Smooth muscle cell (in vitro differentiated cells): ENCODE measurements around the gene INPP5A. TPM values are rescaled to one million over a fixed set of nuclear protein-coding genes. Genes with fewer than 3 reads are reported as not detected.

ENCODE experiments used
- DNase-seq: peaks from one replicate; lab custom pipeline; 2025; ENCODE audit not compliant: unreplicated experiment; lab: John Stamatoyannopoulos, UW
- H2AFZ ChIP-seq: fragments of 200-600 bp; sonication (generic); 2 replicates; pipeline ENCODE4 v1.6.0; 2016; ENCODE audit warnings: antibody characterized with exemption, low read depth, mild to moderate bottlenecking
- H3F3A ChIP-seq: fragments of 200-600 bp; sonication (generic); 2 replicates; pipeline ENCODE4 v1.6.0; 2017; ENCODE audit warnings: antibody characterized with exemption, low read depth
- H3K27ac ChIP-seq: fragments of 200-600 bp; sonication (generic); 2 replicates; pipeline ENCODE4 v1.5.1; 2016; ENCODE audit warnings: low read depth, mild to moderate bottlenecking
- H3K27me3 ChIP-seq: fragments of 200-600 bp; sonication (generic); 2 replicates; pipeline ENCODE4 v1.6.1; 2016; ENCODE audit warnings: low read depth, mild to moderate bottlenecking
- H3K36me3 ChIP-seq: fragments of 200-600 bp; sonication (generic); 2 replicates; pipeline ENCODE4 v1.5.1; 2016; ENCODE audit warnings: low read depth
- H3K4me1 ChIP-seq: fragments of 200-600 bp; sonication (generic); 2 replicates; pipeline ENCODE4 v1.5.1; 2016; ENCODE audit warnings: low read depth
- H3K4me2 ChIP-seq: fragments of 200-600 bp; sonication (generic); 2 replicates; pipeline ENCODE4 v1.6.0; 2016; ENCODE audit warnings: mild to moderate bottlenecking
- H3K4me3 ChIP-seq: fragments of 200-600 bp; sonication (generic); 2 replicates; pipeline ENCODE4 v1.5.1; 2016; ENCODE audit warnings: mild to moderate bottlenecking
- H3K79me2 ChIP-seq: fragments of 200-600 bp; sonication (generic); 2 replicates; pipeline ENCODE4 v1.6.0; 2016; ENCODE audit warnings: low read depth, mild to moderate bottlenecking
- H3K9ac ChIP-seq: fragments of 200-600 bp; sonication (generic); 2 replicates; pipeline ENCODE4 v1.6.0; 2016; ENCODE audit warnings: low read depth
- H3K9me3 ChIP-seq: fragments of 200-600 bp; sonication (generic); replicated peaks from 2 replicates; pipeline ENCODE4 v1.5.1; 2016; ENCODE audit warnings: low read depth
- H4K20me1 ChIP-seq: fragments of 200-600 bp; sonication (generic); 2 replicates; pipeline ENCODE4 v1.6.0; 2016; ENCODE audit warnings: low read depth
- WGBS: methylation state at CpG from one replicate; pipeline ENCODE4 v1.1.7; 2016; ENCODE audit warnings: low lambda C conversion rate; 5-methylcytosine and 5-hydroxymethylcytosine counted together
- polyA plus RNA-seq: library from polyadenylated mRNA; unstranded; fragments of >200 nt; fragmentation: Nextera tagmentation; extraction: Ambion mirVana; gene quantifications from 2 replicates; pipeline ENCODE4 v1.2.1, GENCODE V29; 2016
- total RNA-seq: library from RNA; depleted of rRNA; stranded (reverse); fragments of >200 nt; gene quantifications from 2 replicates; pipeline ENCODE4 v1.2.3, GENCODE V29; 2014
- TF ChIP-seq, protein P1 (sequence below): fragments of 200-600 bp; sonication (generic); IDR thresholded peaks from 2 replicates; pipeline ENCODE4 v1.5.1; 2017; ENCODE audit warnings: borderline replicate concordance, mild to moderate bottlenecking, antibody characterized with exemption; ENCODE audit not compliant: insufficient read depth, poor library complexity, severe bottlenecking

The INPP5A gene
- total and polyA plus RNA-seq, 2 experiments from 2014 or later: 48.0 to 55.9 TPM

DNA sequence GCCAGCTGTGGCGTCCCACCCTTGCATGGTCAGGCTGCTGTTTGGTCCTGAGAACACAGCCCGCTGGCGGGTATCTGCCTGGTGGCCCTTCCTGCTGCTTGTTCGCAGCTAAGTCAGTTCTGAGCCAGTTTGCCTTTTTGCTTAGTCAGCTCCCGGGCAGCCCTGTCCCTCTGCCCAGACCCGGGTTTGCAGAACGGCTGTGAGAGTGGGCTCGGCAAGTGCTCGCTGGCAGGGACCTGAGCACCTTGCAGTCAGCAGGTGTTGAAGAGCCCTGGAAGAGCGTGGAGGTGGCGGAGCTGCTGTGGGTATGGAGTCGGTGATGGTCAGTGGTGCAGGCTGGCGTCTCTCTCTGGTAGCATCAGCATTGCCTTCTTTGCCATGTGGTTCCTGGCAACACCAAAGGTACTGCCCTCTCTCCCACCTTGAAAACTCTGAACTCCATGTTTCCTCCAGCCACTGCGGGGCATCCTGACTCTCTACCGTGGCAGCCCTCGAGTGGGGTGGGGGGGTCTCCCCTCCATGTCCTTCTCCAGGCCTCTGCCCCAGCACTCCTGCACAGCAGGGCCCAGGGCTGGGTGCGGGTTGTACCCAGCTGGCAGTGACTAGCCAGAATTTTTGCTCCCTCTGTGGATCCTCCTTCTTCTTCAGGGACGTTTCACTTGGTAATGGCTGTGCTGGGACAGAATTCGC is 4.6 kb downstream of the INPP5A start:
- TF ChIP-seq, protein P1, sequence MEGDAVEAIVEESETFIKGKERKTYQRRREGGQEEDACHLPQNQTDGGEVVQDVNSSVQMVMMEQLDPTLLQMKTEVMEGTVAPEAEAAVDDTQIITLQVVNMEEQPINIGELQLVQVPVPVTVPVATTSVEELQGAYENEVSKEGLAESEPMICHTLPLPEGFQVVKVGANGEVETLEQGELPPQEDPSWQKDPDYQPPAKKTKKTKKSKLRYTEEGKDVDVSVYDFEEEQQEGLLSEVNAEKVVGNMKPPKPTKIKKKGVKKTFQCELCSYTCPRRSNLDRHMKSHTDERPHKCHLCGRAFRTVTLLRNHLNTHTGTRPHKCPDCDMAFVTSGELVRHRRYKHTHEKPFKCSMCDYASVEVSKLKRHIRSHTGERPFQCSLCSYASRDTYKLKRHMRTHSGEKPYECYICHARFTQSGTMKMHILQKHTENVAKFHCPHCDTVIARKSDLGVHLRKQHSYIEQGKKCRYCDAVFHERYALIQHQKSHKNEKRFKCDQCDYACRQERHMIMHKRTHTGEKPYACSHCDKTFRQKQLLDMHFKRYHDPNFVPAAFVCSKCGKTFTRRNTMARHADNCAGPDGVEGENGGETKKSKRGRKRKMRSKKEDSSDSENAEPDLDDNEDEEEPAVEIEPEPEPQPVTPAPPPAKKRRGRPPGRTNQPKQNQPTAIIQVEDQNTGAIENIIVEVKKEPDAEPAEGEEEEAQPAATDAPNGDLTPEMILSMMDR: no peak
- H2AFZ ChIP-seq: no peak overlapping the region
- H3K4me3 ChIP-seq: no peak overlapping the region
- WGBS: 92% methylated on average over 19 of the region's 19 CpGs
- H3K36me3 ChIP-seq: no peaks in the 10 kb centered on the region
- peaks cover 21% of the 10 kb centered on the region for H3F3A ChIP-seq
- no peak for DNase-seq
- H4K20me1 ChIP-seq: peaks cover 92% of the 10 kb centered on the region
- peaks cover 86% of the 10 kb centered on the region for H3K79me2 ChIP-seq
- H3K9me3 ChIP-seq: no peaks in the 10 kb centered on the region
- H3K27me3 ChIP-seq: no peaks in the 10 kb centered on the region
- no peak overlapping the region for H3K27ac ChIP-seq
- H3K4me2 ChIP-seq: peak overlapping the region; percentile 99
- peaks cover 32% of the 10 kb centered on the region for H3K4me1 ChIP-seq
- H3K9ac ChIP-seq: no peak overlapping the region

DNA sequence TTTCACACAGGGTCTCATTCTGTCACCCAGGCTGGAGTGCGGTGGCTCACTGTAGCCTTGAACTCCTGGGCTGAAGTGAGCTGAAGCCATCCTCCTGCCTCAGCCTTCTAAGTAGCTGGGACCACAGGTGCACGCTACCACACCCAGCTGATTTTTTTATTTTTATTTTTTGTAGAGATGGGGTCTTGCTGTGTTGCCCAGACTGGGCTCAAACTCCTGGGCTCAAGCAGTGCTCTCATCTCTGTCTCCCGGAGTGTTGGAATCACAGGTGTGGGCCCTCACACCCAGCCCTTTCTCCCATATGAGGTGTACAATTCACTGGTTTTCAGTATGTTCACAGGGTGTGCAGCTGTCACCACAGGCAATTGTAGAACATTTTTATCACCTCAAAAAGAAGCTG is 5.2 kb downstream of the INPP5A start:
- Histone ChIP-seq H3K79me2 (peaks cover 91% of the 10 kb centered on the region), H3K4me3 (no peak overlapping the region), H3K27me3 (no peaks in the 10 kb centered on the region), H2AFZ (no peak overlapping the region), H4K20me1 (peaks cover 98% of the 10 kb centered on the region), H3K36me3 (no peaks in the 10 kb centered on the region), H3K27ac (no peak overlapping the region), H3F3A (peaks cover 21% of the 10 kb centered on the region), H3K9ac (no peak overlapping the region), H3K9me3 (no peaks in the 10 kb centered on the region), H3K4me1 (peaks cover 32% of the 10 kb centered on the region), H3K4me2 (no peak overlapping the region)
- TF ChIP-seq, protein P1: no peak
- 98% methylated on average over 3 of the region's 3 CpGs for WGBS
- DNase-seq: no peak

DNA sequence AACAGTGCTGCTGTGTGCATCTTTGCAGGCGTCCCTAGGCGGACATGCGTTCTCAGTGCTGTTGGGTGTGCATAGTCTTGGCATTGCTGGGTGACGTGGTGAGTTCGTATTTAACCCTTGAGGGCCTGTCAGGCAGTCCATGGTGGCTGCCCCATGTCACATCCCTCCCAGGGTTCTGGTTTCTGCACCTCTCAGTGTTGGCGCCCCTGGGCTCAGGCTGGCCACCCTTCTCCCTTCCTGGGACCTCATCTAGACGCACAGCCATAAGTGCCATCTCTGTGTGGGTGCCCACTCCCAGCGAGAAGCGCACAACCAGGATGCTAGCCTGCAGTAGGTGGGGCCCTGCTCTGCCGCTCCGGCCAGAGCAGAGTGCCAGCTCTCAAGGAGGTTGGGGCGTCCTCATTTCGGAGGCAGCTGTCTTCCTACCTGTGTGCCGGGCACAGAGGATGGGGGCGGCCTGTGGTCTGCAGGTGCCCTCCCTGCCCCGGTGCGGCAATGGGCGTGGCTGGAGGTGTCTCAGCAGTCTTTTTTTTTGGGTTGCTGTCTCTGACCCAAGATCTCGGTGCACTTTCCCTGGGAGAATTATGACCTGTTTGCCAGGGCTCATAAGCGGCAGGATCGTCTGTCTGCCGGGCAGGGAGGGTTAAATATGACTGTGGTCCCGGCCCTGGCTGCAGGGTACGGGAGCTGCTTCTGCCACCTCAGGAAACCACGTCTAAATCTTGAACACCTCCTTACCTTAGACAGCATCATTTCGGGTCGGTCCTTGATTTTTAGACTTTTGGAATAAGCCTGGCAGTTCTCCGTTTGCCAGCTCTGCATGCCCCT is 6.5 kb downstream of the INPP5A start:
- WGBS: 91% methylated on average over 28 of the region's 28 CpGs
- Histone ChIP-seq H3K27ac (no peak overlapping the region), H4K20me1 (peaks cover 100% of the 10 kb centered on the region), H3K4me3 (no peak overlapping the region), H3K4me1 (peaks cover 28% of the 10 kb centered on the region), H3K4me2 (peak overlapping the region; percentile 31), H3K36me3 (no peaks in the 10 kb centered on the region), H3K79me2 (peaks cover 93% of the 10 kb centered on the region), H3K9ac (no peak overlapping the region), H3F3A (peaks cover 13% of the 10 kb centered on the region), H2AFZ (no peak overlapping the region), H3K9me3 (no peaks in the 10 kb centered on the region), H3K27me3 (no peaks in the 10 kb centered on the region)
- no peak for DNase-seq
- TF ChIP-seq, protein P1: no peak
